ENCODE measurements around the gene ZNF879.

ZNF879 gene

DNA sequence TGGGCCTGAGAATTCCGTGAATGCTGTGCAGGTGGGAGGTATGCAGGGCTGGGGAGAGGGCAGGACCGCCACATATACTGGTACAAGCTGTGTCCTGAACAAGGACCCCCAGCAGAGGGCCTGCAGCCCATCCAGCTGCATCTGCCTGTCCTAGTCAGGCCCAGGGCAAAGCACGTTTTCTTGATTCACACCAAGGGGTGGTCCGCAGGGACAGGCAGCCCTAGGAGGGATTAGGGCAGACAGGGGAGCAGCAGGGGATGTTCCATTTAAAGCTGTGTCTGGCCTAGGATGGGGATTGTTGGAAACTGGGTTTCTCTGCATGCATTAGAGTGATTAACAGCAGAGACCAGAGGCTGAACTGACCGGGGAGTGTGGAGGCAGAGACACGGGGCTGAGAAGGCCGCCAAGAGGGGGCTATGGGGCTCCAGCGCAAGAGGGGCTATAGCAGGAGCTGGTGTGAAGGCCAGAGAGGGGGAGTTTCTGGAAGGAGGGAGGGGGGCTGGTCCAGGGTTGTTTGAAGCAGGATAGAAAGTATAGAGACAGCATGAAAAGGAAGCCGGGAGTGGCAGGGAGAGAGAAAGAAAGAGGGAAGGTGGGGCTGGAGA is 31.2 kb upstream of the ZNF879 start:
- Histone ChIP-seq H3K4me1 (ENCODE audit: control insufficient read depth, insufficient read depth, low read length) (no peaks in the 10 kb centered on the region), H3K4me3 (ENCODE audit: low read length) (no peak overlapping the region), H3K9me3 (replicated peaks; ENCODE audit: low read length) (peaks cover 17% of the 10 kb centered on the region), H3K9ac (ENCODE audit: low read depth, low read length) (no peak overlapping the region), H3K4me2 (ENCODE audit: low read length) (no peak overlapping the region), H3K36me3 (ENCODE audit: insufficient read depth, low read length) (no peaks in the 10 kb centered on the region), H3K27me3 (ENCODE audit: control insufficient read depth, insufficient read depth, low read length) (peaks cover 5% of the 10 kb centered on the region)

DNA sequence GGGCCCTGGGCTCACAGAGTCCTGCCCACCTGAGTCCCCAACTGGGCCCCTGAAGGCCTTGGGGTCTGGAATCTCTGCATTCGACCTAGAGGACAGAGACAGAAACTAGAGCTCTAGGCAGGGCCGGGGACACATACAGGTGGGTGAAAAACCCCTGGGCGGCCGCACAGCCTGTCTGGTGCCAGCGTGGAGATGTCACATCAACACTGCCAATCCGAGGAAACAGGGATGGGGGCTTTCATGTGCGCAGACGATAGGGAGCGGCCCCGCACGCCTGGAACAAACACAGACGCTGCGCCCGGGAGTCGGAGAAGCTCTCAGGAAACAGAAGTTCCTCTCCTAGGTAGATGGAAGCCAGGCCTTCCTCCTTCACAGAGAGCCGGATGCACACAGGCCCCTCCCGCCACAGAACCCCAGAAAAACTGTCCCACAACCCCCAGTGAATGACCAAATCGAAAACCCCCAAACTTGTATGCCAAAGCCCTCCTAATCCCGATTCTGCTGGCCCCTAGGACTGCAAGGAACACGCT is 30.3 kb upstream of the ZNF879 start:
- H3K27me3 ChIP-seq (ENCODE audit: control insufficient read depth, insufficient read depth, low read length) = peaks cover 5% of the 10 kb centered on the region
- no peaks in the 10 kb centered on the region for H3K36me3 ChIP-seq (ENCODE audit: insufficient read depth, low read length)
- H3K9ac ChIP-seq (ENCODE audit: low read depth, low read length) = no peak overlapping the region
- peaks cover 16% of the 10 kb centered on the region for H3K9me3 ChIP-seq (replicated peaks; ENCODE audit: low read length)
- H3K4me1 ChIP-seq (ENCODE audit: control insufficient read depth, insufficient read depth, low read length) = no peaks in the 10 kb centered on the region
- H3K4me3 ChIP-seq (ENCODE audit: low read length) = no peak overlapping the region
- H3K4me2 ChIP-seq (ENCODE audit: low read length) = no peak overlapping the region

DNA sequence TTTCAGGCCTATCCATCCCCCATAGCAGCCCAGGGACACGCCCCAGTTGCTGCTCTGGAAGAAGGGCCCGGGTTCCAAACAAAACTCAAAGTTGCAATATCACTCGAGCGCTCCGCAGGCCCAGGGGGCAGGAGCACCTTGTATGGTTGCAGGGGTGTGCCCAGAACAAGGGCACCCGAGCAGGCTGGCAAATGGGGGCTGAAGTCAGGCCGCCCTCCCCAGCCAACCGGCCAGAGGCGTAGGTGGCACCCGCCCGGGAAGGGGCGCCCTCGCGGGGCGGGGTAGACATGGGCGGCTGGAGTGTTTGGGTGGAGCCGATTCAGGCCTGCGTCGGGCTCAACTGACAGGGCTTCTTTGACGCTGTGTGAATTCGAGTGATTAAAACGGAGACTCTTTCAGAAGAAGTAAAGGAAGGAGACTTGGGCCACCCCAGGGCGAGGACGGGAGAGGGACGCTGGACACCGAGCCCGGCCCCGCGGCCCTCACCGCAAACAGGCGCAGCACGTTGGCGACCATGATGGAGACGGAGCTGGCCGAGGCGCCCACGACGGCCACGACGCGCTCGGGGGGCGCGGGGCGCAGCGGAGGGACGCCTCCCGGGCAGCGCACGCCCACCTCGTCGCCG is 29.5 kb upstream of the ZNF879 start:
- no peaks in the 10 kb centered on the region for H3K36me3 ChIP-seq (ENCODE audit: insufficient read depth, low read length)
- no peak overlapping the region for H3K9ac ChIP-seq (ENCODE audit: low read depth, low read length)
- H3K27me3 ChIP-seq (ENCODE audit: control insufficient read depth, insufficient read depth, low read length) = peaks cover 5% of the 10 kb centered on the region
- H3K9me3 ChIP-seq (replicated peaks; ENCODE audit: low read length) = peaks cover 16% of the 10 kb centered on the region
- no peak overlapping the region for H3K4me2 ChIP-seq (ENCODE audit: low read length)
- H3K4me3 ChIP-seq (ENCODE audit: low read length) = no peak overlapping the region
- H3K4me1 ChIP-seq (ENCODE audit: control insufficient read depth, insufficient read depth, low read length) = no peaks in the 10 kb centered on the region

DNA sequence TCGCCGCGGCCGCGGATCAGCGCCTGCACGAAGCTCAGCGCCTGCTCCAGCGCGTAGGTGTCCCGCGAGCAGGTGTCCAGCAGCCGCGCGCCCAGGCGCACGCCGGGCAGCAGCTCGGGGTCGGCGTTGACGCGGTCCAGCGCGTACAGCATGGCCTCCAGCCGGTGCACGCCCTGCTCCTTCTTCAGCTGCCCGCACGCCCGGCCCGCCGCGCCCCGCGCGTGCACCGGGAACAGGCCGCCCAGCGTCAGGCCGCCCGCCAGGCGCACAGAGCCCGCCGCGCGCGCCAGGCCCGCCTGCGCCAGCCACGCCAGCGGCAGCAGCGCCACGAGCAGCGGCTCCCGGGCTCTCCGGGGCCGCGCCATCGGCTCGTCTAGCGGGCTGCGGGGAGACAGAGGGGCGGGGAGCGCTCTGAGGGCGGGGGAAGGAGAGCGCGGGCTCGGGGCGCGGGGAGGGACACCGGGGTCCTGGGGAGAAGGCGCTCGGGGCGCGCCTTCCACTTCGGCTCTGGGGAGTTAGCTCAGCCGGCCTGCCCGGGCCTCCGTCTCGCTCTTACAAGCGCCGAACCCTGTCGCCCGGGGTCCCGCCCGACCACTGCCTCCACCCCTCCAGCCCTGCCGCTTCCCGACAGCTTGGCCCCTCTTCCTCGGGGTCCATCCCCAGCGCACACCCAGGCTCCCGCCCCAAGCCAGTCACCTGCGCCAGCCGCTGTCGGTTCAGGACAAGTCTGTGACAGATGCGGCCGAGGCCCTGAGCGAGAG is 28.8 kb upstream of the ZNF879 start, which contains the start of gene GRM6:
Gene GRM6, minus strand, starts transcription at position 741 of the 761 bp plus-strand sequence. Its CDS starts 376 bp downstream, at position 365.
- Histone ChIP-seq H3K27me3 (ENCODE audit: control insufficient read depth, insufficient read depth, low read length) (peaks cover 5% of the 10 kb centered on the region), H3K36me3 (ENCODE audit: insufficient read depth, low read length) (no peaks in the 10 kb centered on the region), H3K4me1 (ENCODE audit: control insufficient read depth, insufficient read depth, low read length) (no peaks in the 10 kb centered on the region), H3K4me2 (ENCODE audit: low read length) (no peak within 1 kb of the TSS), H3K4me3 (ENCODE audit: low read length) (no peak within 1 kb of the TSS), H3K9me3 (replicated peaks; ENCODE audit: low read length) (peaks cover 11% of the 10 kb centered on the region), H3K9ac (ENCODE audit: low read depth, low read length) (no peak within 1 kb of the TSS)

DNA sequence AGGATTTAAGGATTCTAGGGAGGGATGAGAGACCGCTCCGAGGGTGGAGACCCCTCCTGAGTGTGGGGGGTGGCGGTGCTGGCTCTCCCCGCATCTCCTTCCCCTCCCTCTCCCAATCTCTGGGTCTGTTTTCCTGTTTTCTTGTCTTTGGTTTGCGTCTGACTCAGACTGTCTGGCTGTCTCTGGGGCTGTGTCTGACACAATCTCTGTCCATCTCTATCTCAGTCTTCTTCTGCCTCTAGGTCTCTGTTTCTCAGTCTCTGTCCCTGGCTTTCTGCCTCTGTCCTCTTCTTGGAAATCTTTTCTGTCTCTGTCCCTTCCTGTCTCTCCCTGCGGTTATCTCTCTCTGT is 28.3 kb upstream of the ZNF879 start:
- peaks cover 5% of the 10 kb centered on the region for H3K27me3 ChIP-seq (ENCODE audit: control insufficient read depth, insufficient read depth, low read length)
- peaks cover 11% of the 10 kb centered on the region for H3K9me3 ChIP-seq (replicated peaks; ENCODE audit: low read length)
- H3K36me3 ChIP-seq (ENCODE audit: insufficient read depth, low read length) = no peaks in the 10 kb centered on the region
- H3K4me2 ChIP-seq (ENCODE audit: low read length) = no peak overlapping the region
- H3K4me3 ChIP-seq (ENCODE audit: low read length) = no peak overlapping the region
- no peak overlapping the region for H3K9ac ChIP-seq (ENCODE audit: low read depth, low read length)
- no peaks in the 10 kb centered on the region for H3K4me1 ChIP-seq (ENCODE audit: control insufficient read depth, insufficient read depth, low read length)

DNA sequence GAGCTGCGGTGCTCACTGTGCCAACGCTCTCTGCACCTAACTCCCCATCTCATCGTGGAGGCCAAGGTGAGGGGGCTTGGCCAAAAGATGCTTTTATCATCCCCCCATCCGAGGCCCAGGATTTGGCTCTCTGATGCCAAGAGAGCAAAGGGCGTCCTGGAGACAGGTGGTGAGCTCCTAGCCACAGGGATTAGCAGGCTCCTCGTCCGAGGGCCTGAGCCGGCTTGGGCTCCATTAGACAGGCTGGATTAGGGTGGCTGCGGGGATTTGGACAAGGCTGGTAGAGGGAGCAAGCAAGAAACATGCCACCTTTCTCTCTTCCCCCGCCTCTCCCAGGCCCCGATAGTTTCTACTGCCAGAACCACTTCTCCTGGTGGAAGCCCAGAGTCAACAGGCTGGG is 27.4 kb upstream of the ZNF879 start:
- peaks cover 5% of the 10 kb centered on the region for H3K27me3 ChIP-seq (ENCODE audit: control insufficient read depth, insufficient read depth, low read length)
- H3K36me3 ChIP-seq (ENCODE audit: insufficient read depth, low read length) = no peaks in the 10 kb centered on the region
- H3K9ac ChIP-seq (ENCODE audit: low read depth, low read length) = no peak overlapping the region
- no peak overlapping the region for H3K4me3 ChIP-seq (ENCODE audit: low read length)
- H3K9me3 ChIP-seq (replicated peaks; ENCODE audit: low read length) = peaks cover 6% of the 10 kb centered on the region
- no peaks in the 10 kb centered on the region for H3K4me1 ChIP-seq (ENCODE audit: control insufficient read depth, insufficient read depth, low read length)
- H3K4me2 ChIP-seq (ENCODE audit: low read length) = no peak overlapping the region

DNA sequence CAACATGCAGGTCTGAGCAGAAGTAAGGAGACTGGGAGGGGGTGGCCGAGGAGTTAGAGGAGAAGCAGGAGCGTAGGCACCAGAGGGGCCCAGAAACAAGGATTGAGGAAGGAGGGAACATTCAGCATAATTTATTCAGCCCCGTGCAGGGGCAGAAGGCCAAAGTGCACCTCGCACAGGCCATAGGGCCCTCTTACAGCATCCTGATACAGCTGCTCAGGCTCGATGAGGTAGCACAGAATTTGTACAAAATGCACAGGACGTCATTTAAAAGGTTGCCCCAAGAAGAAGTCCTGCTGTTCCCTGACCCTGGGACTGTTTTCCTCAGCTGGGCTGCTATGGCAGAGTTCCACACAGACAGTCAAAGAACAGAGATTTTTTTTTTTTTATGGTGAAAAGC is 26.4 kb upstream of the ZNF879 start:
- Histone ChIP-seq H3K4me1 (ENCODE audit: control insufficient read depth, insufficient read depth, low read length) (no peaks in the 10 kb centered on the region), H3K9me3 (replicated peaks; ENCODE audit: low read length) (peaks cover 5% of the 10 kb centered on the region), H3K4me2 (ENCODE audit: low read length) (no peak overlapping the region), H3K9ac (ENCODE audit: low read depth, low read length) (no peak overlapping the region), H3K36me3 (ENCODE audit: insufficient read depth, low read length) (no peaks in the 10 kb centered on the region), H3K27me3 (ENCODE audit: control insufficient read depth, insufficient read depth, low read length) (peaks cover 5% of the 10 kb centered on the region), H3K4me3 (ENCODE audit: low read length) (no peak overlapping the region)

DNA sequence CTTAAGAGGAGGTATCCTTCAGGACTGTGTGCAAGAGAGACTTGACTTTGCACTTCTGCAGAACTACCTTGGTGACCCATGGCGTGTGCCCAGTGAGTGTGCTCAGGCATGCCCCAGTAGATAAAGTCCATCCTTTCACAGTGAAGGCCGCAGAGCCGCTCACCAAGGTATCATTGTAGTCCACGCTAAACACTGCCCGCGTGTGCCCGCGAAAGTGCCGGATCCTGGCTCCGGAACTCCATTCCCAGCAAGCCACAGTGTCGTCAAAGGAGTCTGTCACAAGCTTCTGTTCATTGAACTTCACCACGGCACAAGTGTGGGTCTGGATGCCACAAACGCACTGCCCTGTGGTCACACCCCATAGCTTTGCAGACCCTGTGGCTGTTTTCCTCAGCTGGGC is 25.2 kb upstream of the ZNF879 start:
- no peaks in the 10 kb centered on the region for H3K36me3 ChIP-seq (ENCODE audit: insufficient read depth, low read length)
- no peak overlapping the region for H3K4me2 ChIP-seq (ENCODE audit: low read length)
- H3K9me3 ChIP-seq (replicated peaks; ENCODE audit: low read length) = peaks cover 5% of the 10 kb centered on the region
- H3K4me3 ChIP-seq (ENCODE audit: low read length) = no peak overlapping the region
- H3K4me1 ChIP-seq (ENCODE audit: control insufficient read depth, insufficient read depth, low read length) = no peaks in the 10 kb centered on the region
- H3K27me3 ChIP-seq (ENCODE audit: control insufficient read depth, insufficient read depth, low read length) = peaks cover 5% of the 10 kb centered on the region
- H3K9ac ChIP-seq (ENCODE audit: low read depth, low read length) = no peak overlapping the region

DNA sequence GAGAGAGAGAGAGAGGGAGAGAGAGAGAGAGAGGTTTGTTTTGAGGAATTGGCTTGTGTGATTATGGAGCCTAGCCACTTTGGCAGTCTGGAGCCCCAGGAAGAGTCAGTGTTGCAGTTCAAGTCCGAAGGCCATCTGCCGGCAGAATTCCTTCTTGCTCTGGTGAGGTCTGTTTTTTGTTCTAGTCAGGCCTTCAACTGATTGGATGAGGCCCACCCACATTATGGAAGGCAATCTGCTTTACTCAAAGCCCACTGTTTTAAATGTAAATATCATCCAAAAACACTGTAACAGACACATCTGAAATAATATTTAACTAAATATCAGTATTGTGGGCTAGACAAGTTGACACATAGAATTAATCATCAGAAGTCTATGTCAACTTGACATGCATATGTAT is 17.0 kb upstream of the ZNF879 start:
- H3K4me2 ChIP-seq (ENCODE audit: low read length) = no peak overlapping the region

DNA sequence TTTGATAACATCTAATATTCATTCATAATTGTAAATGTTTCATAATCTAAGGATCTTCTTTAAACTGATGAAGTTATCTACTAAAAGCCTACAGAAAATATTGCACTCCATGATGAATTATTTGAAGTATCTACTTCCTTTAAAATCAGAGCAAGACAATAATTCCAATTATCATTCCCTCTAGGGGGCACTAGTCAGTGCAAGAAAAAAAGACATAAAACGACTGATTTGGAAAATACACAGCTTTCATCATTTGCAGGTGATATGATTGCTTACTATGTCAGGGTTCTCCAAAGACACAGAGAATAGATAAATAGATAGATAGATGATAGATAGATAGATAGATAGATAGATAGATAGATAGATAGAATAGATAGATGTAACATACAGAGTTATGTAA is 14.9 kb upstream of the ZNF879 start:
- Histone ChIP-seq H3K9ac (ENCODE audit: low read depth, low read length) (no peak overlapping the region), H3K9me3 (replicated peaks; ENCODE audit: low read length) (no peaks in the 10 kb centered on the region), H3K4me2 (ENCODE audit: low read length) (no peak overlapping the region), H3K4me1 (ENCODE audit: control insufficient read depth, insufficient read depth, low read length) (no peaks in the 10 kb centered on the region), H3K36me3 (ENCODE audit: insufficient read depth, low read length) (no peaks in the 10 kb centered on the region), H3K4me3 (ENCODE audit: low read length) (no peak overlapping the region), H3K27me3 (ENCODE audit: control insufficient read depth, insufficient read depth, low read length) (no peaks in the 10 kb centered on the region)

More for the DNA sequence above, 17.0 kb upstream of the ZNF879 start:
- Histone ChIP-seq H3K9ac (ENCODE audit: low read depth, low read length) (no peak overlapping the region), H3K36me3 (ENCODE audit: insufficient read depth, low read length) (no peaks in the 10 kb centered on the region), H3K4me3 (ENCODE audit: low read length) (no peak overlapping the region), H3K9me3 (replicated peaks; ENCODE audit: low read length) (no peaks in the 10 kb centered on the region), H3K4me1 (ENCODE audit: control insufficient read depth, insufficient read depth, low read length) (no peaks in the 10 kb centered on the region), H3K27me3 (ENCODE audit: control insufficient read depth, insufficient read depth, low read length) (no peaks in the 10 kb centered on the region)

DNA sequence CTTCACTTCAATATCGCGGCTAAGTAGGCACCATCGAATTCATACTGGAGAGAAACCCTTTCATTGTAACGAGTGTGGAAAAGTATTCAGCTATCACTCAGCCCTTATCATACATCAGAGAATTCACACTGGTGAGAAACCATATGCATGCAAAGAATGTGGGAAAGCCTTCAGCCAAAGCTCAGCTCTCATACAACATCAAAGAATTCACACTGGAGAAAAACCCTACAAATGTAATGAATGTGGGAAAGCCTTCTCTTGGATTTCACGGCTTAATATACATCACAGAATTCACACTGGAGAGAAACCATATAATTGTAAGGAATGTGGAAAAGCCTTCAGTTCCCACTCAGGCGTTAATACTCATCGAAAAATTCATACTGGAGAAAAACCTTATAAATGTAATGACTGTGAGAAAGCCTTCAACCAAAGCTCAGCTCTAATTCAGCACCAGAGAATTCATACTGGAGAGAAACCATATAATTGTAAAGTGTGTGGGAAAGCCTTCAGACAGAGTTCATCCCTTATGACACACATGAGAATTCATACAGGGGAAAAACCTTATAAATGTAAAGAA is 9.5 kb downstream of the ZNF879 start:
- no peak overlapping the region for H3K4me3 ChIP-seq (ENCODE audit: low read length)
- no peaks in the 10 kb centered on the region for H3K4me1 ChIP-seq (ENCODE audit: control insufficient read depth, insufficient read depth, low read length)
- H3K36me3 ChIP-seq (ENCODE audit: insufficient read depth, low read length) = peaks cover 52% of the 10 kb centered on the region
- H3K9ac ChIP-seq (ENCODE audit: low read depth, low read length) = no peak overlapping the region
- H3K27me3 ChIP-seq (ENCODE audit: control insufficient read depth, insufficient read depth, low read length) = no peaks in the 10 kb centered on the region
- H3K9me3 ChIP-seq (replicated peaks; ENCODE audit: low read length) = peaks cover 61% of the 10 kb centered on the region
- H3K4me2 ChIP-seq (ENCODE audit: low read length) = no peak overlapping the region
